Hematopoietic multipotent progenitor cell treated with erythropoietin and hydrocortisone succinate and interleukin-3 and kit ligand, for 6 days (in vitro differentiated cells): ENCODE results near the gene PRMT5.

Source experiments
- DNase-seq: peaks from one replicate; pipeline ENCODE4 v3.0.0-alpha.2; 2015

Gene PRMT5

GRCh38 chr14:22872833-22873520 is 56.2 kb downstream of the PRMT5 start:
- DNase-seq: no peak

DNA sequence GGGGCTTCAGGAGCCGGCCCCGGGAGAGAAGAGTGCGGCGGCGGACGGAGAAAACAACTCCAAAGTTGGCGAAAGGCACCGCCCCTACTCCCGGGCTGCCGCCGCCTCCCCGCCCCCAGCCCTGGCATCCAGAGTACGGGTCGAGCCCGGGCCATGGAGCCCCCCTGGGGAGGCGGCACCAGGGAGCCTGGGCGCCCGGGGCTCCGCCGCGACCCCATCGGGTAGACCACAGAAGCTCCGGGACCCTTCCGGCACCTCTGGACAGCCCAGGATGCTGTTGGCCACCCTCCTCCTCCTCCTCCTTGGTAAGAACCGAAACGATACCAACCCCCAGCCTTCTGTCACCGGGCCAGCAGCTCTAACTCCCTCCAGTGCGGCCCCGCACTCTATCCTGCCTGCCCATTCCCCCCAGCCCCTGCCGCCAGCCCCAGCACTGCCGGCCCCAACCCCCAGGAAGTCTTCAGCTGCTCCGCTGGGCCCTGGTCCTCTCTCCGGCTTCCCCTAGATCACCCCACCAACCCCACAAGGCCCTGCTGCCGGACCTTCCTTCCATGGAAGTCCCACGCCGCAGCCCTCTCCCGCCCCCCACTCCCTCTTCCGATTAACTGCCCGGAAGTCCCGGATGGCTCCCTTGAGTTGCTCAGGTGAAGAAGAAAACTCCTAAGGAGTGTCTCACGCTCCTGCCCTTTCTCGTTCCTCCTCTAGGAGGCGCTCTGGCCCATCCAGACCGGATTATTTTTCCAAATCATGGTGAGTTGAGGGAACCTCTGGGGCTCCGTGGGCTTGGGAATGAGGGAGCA is 56.9 kb downstream of the PRMT5 start:
- peak; percentile 86 for DNase-seq

DNA sequence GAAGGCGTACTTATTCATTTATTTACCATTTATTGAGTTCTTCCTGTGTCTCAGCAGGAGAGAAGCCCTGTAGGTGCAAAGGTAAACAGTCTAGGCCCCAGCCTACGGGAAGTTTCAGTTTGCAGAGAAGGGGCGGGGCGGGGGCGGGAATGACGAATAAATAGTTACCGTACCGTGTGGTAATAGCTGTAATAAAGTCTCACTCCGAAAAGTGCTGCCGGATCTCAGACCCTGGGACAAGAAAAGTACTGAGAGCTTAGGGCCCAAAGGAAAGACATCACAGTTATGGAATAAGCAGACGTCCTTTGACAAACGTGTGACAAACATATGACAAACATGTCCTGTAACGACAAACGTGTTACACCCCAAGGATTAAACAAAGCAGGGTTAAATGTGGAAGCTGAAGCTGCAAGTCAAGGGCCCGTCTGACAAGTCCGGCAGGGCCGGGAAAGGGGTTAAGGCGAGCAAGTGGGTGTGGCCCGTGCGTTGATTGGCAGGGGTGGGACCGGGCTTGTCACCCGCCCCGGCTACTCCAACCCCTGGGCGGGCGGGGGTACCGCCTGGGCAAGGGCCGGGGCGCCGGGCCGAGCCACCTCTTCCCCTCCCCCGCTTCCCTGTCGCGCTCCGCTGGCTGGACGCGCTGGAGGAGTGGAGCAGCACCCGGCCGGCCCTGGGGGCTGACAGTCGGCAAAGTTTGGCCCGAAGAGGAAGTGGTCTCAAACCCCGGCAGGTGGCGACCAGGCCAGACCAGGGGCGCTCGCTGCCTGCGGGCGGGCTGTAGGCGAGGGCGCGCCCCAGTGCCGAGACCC is 57.7 kb downstream of the PRMT5 start, which contains the start of gene LRP10:
Gene LRP10, plus strand, starts transcription at position 517 of the 809 bp plus-strand sequence. CDS start 564 bp downstream, outside the sequence.
- DNase-seq: peak; percentile 96

DNA sequence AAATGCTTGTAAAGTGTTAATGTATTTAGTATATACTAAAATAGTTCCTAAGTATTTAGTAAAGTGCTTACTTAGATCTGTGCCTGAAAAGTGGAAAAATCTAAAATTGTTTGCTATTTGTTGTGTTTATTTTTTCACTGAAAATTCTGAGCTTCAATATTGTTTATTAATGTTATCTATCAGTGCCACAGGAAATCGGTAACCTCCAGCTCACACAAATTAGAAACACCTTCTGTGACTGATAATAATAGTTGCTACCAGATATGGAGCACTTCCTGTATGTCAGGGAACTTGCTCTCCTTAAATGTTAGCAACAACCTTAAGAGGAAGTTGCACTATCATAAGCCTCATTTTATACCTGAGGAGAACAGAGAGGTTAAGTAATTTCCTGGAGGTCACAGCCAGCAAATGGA is 58.4 kb downstream of the PRMT5 start:
- DNase-seq: peak; percentile 80
